ENCODE data around the gene PCNX2.

DNA sequence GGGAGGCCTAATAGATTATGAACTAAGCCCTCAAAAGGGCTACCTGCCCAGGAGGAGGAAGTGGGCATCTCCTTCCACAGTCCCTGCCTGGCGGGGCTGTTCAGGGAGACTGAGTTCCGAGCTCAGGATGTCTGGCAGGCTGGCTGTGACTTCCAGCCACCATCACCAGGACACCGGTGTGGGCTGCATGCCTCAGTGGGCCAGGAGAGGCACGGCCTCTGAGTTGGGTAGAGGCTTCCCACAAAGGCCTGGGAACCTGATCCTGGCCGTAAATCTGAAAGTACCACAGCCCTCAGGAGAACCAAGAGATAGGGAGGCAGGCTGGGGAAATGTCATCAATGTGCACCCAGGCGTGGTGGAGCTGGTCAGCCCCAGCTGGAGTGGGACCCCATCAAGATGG, 316.0 kb downstream of the PCNX2 start:
- no peak for TF ChIP-seq POLR2AphosphoS5 (IDR thresholded peaks at IDR 0.05)
- TF ChIP-seq EP300 (IDR thresholded peaks at IDR 0.05), result no peak
